ENCODE measurements around the gene ORMDL3.

The ORMDL3 gene

GRCh38 chr17:39968761-39969160 lies 41.4 kb upstream of the ORMDL3 start:
- Histone ChIP-seq H3K9ac (ENCODE audit: insufficient read length) (no peak overlapping the region), H3K36me3 (ENCODE audit: insufficient read depth, low read length) (no peaks in the 10 kb centered on the region), H3K4me3 (no peak overlapping the region), H3K27ac (no peak overlapping the region), H3K9me3 (ENCODE audit: low read depth, low read length) (no peaks in the 10 kb centered on the region)
- DNase-seq (ENCODE audit: low read depth, low spot score), result no peak
- TF ChIP-seq FOXP2 (optimal IDR thresholded peaks at IDR 0.05; ENCODE audit: control extremely low read depth, extremely low read length, insufficient read depth), result no peak
- no peak for TF ChIP-seq POLR2AphosphoS5 (IDR thresholded peaks at IDR 0.05; ENCODE audit: borderline replicate concordance, low read depth, low read length)
- TF ChIP-seq EZH2 (IDR thresholded peaks at IDR 0.05), result no peak

DNA sequence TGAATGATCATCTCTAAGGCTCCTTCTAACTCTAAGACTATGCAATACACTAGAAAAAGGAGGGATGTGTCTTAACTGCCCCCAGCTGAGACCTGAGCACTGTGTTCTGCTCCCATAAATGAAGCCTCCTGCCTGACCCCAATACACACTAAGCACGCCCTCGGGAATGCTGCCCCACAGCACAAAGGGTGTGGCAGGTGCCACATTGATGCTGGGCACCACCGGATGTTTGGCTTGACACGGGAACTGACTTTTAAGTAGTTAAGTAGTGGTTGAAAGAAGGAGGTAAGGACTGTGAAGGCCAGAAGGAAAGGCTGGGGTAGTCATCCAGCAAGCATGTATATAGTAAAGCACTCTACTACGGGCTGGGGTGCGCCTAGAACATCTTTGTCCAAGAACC lies 39.4 kb upstream of the ORMDL3 start:
- H3K27ac ChIP-seq, result no peak overlapping the region
- no peak for TF ChIP-seq POLR2AphosphoS5 (IDR thresholded peaks at IDR 0.05; ENCODE audit: borderline replicate concordance, low read depth, low read length)
- no peak for TF ChIP-seq FOXP2 (optimal IDR thresholded peaks at IDR 0.05; ENCODE audit: control extremely low read depth, extremely low read length, insufficient read depth)
- H3K4me3 ChIP-seq, result no peak overlapping the region
- H3K36me3 ChIP-seq (ENCODE audit: insufficient read depth, low read length), result no peaks in the 10 kb centered on the region
- DNase-seq (ENCODE audit: low read depth, low spot score), result no peak
- no peaks in the 10 kb centered on the region for H3K9me3 ChIP-seq (ENCODE audit: low read depth, low read length)
- H3K9ac ChIP-seq (ENCODE audit: insufficient read length), result no peak overlapping the region

DNA sequence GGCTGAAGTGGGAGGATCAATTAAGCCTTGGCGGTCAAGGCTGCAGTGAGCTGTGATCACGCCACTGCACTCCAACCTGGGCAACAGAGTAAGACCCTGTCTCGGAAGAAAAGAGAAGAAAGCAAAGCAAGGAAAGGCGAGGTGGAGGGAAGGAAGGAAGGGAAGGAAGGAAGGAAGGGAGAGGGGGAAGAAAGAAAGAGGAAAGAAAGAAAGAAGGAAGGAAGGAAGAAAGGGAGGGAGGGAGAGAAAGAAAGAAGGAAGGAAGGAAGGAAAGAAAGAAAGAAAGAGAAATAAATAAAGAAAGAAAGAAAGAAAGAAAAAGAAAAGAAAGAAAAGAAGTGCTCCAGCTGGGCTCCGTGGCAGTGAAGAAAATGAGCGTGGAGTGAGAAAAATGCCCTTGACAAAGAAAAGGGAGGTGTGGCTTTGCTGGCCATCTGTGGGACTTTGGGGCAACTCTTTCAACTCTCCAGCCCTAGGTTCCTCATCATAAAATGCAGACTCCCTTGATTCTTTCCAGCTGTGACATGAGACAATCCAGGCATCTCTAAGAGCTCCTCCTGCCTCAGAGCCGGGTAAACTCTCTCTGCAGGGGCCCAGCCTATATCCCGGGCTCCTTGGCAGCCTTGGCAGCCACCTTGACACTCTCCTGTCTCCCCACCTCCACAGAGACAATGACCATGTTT lies 37.8 kb upstream of the ORMDL3 start:
- DNase-seq (ENCODE audit: low read depth, low spot score), result no peak
- H3K27ac ChIP-seq, result no peak overlapping the region
- no peak overlapping the region for H3K9ac ChIP-seq (ENCODE audit: insufficient read length)
- H3K9me3 ChIP-seq (ENCODE audit: low read depth, low read length), result no peaks in the 10 kb centered on the region
- TF ChIP-seq POLR2AphosphoS5 (IDR thresholded peaks at IDR 0.05; ENCODE audit: borderline replicate concordance, low read depth, low read length) (no peak), FOXP2 (optimal IDR thresholded peaks at IDR 0.05; ENCODE audit: control extremely low read depth, extremely low read length, insufficient read depth) (no peak), EZH2 (IDR thresholded peaks at IDR 0.05) (no peak)
- H3K36me3 ChIP-seq (ENCODE audit: insufficient read depth, low read length), result no peaks in the 10 kb centered on the region
- H3K4me3 ChIP-seq, result no peak overlapping the region

DNA sequence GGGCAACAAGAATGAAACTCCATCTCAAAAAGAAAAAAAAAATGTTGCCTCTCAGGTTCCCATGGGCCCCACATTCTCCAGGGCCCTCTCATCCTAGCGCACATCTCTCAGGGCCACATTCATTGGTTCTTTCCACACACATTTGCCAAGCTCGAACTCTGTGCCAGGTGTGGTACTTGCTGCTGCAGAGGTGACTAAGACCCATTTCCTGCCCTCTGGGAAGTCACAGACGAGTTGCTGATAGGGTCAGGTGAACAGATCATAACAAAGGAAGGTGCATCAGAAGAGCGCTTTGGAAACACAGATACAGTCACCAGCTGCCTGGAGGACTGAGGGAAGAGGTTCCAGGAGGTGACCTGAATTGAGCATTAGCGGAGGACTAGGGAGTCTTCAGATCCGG lies 36.4 kb upstream of the ORMDL3 start:
- DNase-seq (ENCODE audit: low read depth, low spot score), result no peak
- no peak for TF ChIP-seq POLR2AphosphoS5 (IDR thresholded peaks at IDR 0.05; ENCODE audit: borderline replicate concordance, low read depth, low read length)
- no peak for TF ChIP-seq FOXP2 (optimal IDR thresholded peaks at IDR 0.05; ENCODE audit: control extremely low read depth, extremely low read length, insufficient read depth)
- no peak for TF ChIP-seq EZH2 (IDR thresholded peaks at IDR 0.05)
- no peak overlapping the region for H3K27ac ChIP-seq
- H3K36me3 ChIP-seq (ENCODE audit: insufficient read depth, low read length), result no peaks in the 10 kb centered on the region
- no peak overlapping the region for H3K9ac ChIP-seq (ENCODE audit: insufficient read length)
- H3K9me3 ChIP-seq (ENCODE audit: low read depth, low read length), result no peaks in the 10 kb centered on the region
- no peak overlapping the region for H3K4me3 ChIP-seq

DNA sequence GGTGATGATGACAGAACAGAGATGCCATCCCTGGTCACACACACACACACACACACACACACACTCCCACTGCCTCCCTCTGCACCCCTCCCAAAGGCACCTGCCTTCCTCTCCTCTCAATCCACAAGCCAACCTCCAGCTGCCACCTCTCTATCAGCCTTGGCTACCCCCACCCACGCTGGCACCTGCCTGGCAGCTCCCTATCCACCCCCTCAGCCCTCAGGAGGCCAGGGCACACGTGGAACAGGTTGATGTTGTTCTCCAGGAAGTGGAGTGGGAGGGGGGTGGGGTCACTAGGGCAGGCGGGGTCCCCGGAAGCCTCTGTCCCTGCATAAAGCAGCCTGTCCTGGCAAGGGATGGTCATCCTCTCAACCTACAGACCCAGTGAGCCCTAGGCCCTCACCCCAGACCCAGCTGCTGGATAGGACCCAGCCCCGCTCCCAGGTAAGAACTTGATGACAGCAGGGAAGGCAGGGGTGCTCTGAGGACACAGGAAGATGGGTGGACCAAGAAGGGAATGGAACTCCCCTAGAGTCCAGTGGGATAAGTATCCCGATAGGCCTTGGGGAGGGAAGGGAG lies 35.3 kb upstream of the ORMDL3 start, which contains the start of gene GSDMA:
Gene GSDMA, plus strand, starts transcription at position 363 of the 579 bp plus-strand sequence. CDS start 2,684 bp downstream, outside the sequence.
- H3K27ac ChIP-seq, result no peak within 1 kb of the TSS
- H3K4me3 ChIP-seq, result no peak within 1 kb of the TSS
- H3K36me3 ChIP-seq (ENCODE audit: insufficient read depth, low read length), result no peaks in the 10 kb centered on the region
- no peak within 1 kb of the TSS for H3K9ac ChIP-seq (ENCODE audit: insufficient read length)
- no peaks in the 10 kb centered on the region for H3K9me3 ChIP-seq (ENCODE audit: low read depth, low read length)
- no peak for DNase-seq (ENCODE audit: low read depth, low spot score)
- no peak for TF ChIP-seq FOXP2 (optimal IDR thresholded peaks at IDR 0.05; ENCODE audit: control extremely low read depth, extremely low read length, insufficient read depth)
- TF ChIP-seq POLR2AphosphoS5 (IDR thresholded peaks at IDR 0.05; ENCODE audit: borderline replicate concordance, low read depth, low read length), result no peak
- no peak for TF ChIP-seq EZH2 (IDR thresholded peaks at IDR 0.05)

DNA sequence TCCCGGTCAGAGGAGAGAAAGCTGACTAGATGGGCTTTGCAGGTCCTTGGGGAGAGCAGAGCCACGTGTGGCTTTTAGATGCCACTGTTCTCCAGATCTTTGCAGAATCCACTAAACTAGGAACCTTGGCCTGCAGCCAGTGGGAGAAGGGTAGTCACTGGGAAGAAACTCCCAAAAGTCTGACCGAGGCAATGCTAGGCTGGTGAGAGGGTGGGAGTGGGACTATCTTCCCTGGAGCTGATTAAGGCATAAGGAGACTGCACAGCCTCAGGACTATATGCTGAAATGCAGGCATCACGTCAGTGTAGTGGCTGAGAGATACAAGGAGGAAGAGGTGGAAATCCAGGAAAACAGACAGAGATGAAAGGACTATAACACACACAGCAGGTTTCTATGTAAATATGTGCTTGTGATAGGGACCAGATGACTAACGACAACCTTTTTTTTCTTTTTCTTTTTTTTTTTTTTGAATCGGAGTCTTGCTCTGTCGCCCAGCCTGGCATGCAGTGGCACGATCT lies 33.2 kb upstream of the ORMDL3 start:
- H3K27ac ChIP-seq, result no peak overlapping the region
- DNase-seq (ENCODE audit: low read depth, low spot score), result no peak
- no peak for TF ChIP-seq FOXP2 (optimal IDR thresholded peaks at IDR 0.05; ENCODE audit: control extremely low read depth, extremely low read length, insufficient read depth)
- no peak for TF ChIP-seq EZH2 (IDR thresholded peaks at IDR 0.05)
- no peak for TF ChIP-seq POLR2AphosphoS5 (IDR thresholded peaks at IDR 0.05; ENCODE audit: borderline replicate concordance, low read depth, low read length)

DNA sequence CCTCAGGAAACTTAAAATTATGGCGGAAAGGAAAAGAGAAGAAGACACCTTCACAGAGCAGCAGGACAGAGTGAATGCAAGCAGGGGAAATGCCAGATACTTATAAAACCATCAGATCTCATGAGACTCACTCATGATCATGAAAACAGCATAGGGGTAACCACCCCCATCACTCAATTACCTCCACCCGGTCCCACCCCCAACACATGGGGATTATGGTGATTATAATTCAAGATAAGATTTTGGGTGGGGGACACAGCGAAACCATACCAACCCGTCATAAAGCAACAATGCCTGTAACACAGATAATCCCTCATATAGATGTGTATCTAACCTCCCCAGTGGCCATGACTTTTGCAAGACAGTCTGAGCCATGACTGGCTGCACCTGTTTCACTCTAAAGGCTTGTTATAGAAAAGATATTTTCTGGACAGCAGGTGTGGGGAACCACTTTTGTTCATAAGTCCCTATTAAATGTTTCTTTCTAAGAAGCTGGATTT lies 28.4 kb upstream of the ORMDL3 start:
- Histone ChIP-seq H3K9me3 (ENCODE audit: low read depth, low read length) (no peaks in the 10 kb centered on the region), H3K4me3 (no peak overlapping the region), H3K27ac (no peak overlapping the region), H3K36me3 (ENCODE audit: insufficient read depth, low read length) (no peaks in the 10 kb centered on the region), H3K9ac (ENCODE audit: insufficient read length) (no peak overlapping the region)
- DNase-seq (ENCODE audit: low read depth, low spot score), result no peak
- TF ChIP-seq FOXP2 (optimal IDR thresholded peaks at IDR 0.05; ENCODE audit: control extremely low read depth, extremely low read length, insufficient read depth) (no peak), EZH2 (IDR thresholded peaks at IDR 0.05) (no peak), POLR2AphosphoS5 (IDR thresholded peaks at IDR 0.05; ENCODE audit: borderline replicate concordance, low read depth, low read length) (no peak)

More for the DNA sequence above, 33.2 kb upstream of the ORMDL3 start:
- no peak overlapping the region for H3K9ac ChIP-seq (ENCODE audit: insufficient read length)
- H3K4me3 ChIP-seq, result no peak overlapping the region
- no peaks in the 10 kb centered on the region for H3K9me3 ChIP-seq (ENCODE audit: low read depth, low read length)
- no peaks in the 10 kb centered on the region for H3K36me3 ChIP-seq (ENCODE audit: insufficient read depth, low read length)

- no peak overlapping the region for H3K27ac ChIP-seq
- no peaks in the 10 kb centered on the region for H3K36me3 ChIP-seq (ENCODE audit: insufficient read depth, low read length)
- TF ChIP-seq FOXP2 (optimal IDR thresholded peaks at IDR 0.05; ENCODE audit: control extremely low read depth, extremely low read length, insufficient read depth), result no peak
- TF ChIP-seq EZH2 (IDR thresholded peaks at IDR 0.05), result no peak
- no peak for TF ChIP-seq POLR2AphosphoS5 (IDR thresholded peaks at IDR 0.05; ENCODE audit: borderline replicate concordance, low read depth, low read length)
- no peak for DNase-seq (ENCODE audit: low read depth, low spot score)
- H3K4me3 ChIP-seq, result no peak overlapping the region
- no peak overlapping the region for H3K9ac ChIP-seq (ENCODE audit: insufficient read length)
- no peaks in the 10 kb centered on the region for H3K9me3 ChIP-seq (ENCODE audit: low read depth, low read length)
Observed at GRCh38 chr17:39954876-39955275, 27.5 kb upstream of the ORMDL3 start.
